Ramos (cell line): Measurements from ENCODE around the gene PTPRN2.
"Not testable (repeated sequence)": the region's sequence is repeated elsewhere in the genome, so short reads cannot be mapped to it uniquely, and the experiment has no call there.

ENCODE experiments used
- in situ Hi-C: fragments of 300-500 bp; cut with MboI; formaldehyde crosslinking; loops from one replicate; pipeline ENCODE4 v1.14.3; 2022; ENCODE audit warnings: low sequenced_read_pairs; ENCODE audit not compliant: unreplicated experiment

Gene PTPRN2

DNA sequence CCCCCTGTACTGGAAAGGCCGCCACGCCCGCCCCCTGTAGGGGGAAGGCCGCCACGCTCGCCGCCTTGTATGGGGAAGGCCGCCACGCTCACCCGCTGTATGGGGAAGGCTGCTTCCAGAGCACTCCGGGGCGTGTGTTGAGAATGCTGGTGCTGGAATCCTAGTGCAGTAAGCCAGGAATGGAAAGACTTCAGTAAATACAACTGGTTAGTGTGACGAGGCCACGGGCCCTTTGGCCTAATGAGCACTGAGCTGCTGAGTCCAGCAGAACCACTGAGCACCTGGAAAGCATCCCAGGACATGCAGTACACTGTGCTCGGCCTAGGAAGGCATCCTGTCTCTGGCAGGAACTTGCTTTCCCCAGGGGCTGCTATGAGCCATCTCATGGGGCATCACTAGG lies 398.9 kb downstream of the PTPRN2 start:
- in situ Hi-C loops, result no loop called here

DNA sequence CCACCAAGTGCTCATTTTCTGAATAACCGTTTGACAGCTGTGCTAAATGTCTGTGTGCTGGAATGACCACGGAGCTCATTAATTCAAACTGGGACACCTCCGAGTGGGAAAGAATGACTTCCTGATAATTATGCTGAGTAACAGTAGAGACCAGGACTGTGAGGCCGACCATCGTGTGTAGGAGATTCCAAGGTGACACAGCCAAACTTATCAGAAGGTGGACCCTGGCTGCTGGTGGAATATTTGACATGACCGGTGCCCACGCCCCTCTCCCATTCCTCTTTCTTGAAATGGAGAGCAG lies 400.0 kb downstream of the PTPRN2 start:
- in situ Hi-C loops, result no loop called here

DNA sequence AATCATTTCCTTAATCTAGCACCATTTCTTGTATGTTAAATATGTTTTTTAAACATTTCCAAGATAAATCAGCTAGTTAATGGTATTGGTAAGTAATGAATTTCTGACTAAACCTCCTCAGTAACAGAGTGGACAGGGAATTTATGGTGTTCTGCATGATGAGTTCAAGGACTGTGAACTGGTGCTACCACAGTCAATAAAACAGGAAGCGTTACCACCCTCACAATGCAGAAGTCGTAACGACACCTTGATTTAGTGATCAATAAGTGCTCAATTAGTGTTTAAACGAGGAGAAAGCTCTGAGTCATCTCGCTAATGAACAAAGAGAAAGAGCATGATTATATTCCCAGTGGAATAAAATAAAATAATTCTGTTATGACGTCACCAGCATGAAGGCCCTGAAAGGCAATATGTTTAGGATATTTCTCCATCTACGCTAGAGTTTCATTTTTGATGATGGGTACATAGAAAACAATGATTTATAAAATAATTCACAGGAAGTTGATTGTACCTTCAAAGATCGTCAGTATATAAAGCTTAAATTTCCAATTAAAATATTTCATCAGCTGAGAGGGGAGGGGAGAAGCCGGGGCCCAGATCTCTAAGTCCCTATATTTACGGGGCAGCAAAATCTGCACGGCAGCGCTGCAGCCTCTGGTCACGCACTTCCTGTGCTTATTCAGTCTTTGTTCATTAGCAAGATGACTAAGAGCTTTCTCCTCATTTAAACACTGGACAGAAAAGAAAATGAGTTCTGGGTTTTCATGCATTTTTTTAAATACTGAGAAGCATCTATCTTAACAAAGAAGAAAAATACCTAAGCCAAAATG lies 400.5 kb downstream of the PTPRN2 start:
- in situ Hi-C loops, result no loop called here

DNA sequence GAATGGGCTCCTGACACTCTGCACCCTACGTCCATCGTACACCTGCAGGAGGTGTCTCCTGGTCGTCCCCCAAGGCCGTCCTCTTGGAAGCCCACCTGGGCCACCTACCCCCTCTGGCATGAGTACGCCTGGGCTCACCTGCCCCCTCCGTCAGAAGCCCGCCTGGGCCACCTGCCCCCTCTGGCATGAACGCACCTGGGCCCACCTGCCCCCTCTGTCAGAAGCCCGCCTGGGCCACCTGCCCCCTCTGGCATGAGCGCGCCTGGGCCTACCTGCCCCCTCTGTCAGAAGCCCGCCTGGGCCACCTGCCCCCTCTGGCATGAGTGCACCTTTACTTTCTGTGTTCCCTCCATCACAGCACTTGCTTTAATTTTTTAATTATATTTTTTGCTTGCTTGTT lies 401.2 kb downstream of the PTPRN2 start:
- in situ Hi-C loops, result no loop called here

DNA sequence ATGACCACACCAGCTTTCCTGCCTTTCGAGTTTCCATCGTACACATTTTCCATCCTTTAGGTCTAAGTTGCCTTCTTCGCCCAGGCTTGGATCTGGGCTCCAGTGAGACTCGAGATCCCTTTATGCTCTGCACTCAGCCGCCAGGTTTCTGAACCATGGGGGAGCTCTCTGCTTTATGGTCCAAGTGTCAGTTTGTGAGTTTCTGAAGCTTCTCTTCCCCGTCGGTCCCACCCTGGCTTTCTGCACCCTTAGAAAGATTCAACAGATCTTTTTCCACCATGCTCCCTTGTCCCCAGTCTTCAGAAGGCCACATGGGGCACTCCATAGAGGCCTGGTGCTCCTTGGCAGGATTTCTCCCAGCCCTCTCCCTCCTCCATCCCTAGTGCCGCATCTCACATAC lies 402.0 kb downstream of the PTPRN2 start:
- in situ Hi-C loops, result no loop called here

DNA sequence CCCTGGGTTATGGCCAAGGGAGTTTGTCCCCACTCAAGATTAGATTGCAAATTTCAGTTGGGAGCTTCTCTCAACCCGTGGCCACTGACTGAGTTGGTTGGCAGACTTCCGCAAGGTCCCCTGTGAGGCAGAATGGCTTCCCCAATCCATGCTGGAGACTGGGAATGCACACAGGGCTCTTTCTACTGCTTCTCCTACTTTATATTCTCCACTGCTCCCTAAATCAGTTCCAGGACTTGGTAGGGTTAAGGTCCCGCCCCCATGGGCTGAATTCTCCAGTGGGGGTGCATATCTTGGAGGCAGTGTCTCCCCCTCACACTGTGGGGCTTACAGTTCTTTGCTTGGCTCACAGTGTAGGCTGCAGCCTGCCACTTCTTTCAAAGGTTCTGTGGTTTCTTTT lies 404.2 kb downstream of the PTPRN2 start:
- in situ Hi-C loops, result no loop called here

DNA sequence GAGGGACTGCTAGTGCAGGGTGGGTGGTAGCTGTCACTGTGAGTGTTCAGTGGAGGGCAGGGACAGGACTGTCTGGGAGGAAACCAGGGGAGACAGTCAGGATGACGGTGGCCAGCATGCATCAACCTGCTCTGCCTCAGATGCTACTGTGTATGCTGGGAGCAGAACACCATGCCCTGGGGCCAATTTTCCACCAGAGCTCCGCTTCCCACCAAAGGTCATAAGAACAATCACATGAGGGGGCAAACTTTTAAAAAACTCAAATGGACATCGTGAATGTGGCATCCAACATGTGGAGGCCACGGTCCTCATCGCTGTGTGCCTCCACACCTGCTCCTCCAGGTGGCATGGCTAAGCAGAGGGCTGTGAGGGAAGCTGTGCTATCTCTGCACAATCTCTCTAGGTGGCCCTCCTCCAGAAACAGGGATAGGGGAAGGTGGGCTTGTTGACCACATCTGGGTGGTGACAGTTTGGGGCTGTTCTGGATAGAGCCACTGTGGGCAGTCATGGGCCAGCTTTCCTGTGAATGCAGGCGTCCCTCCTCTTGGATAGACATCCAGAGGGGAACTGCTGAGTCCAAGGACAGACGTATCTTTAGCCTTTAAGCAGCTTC lies 411.0 kb downstream of the PTPRN2 start:
- in situ Hi-C loops, result no loop called here

DNA sequence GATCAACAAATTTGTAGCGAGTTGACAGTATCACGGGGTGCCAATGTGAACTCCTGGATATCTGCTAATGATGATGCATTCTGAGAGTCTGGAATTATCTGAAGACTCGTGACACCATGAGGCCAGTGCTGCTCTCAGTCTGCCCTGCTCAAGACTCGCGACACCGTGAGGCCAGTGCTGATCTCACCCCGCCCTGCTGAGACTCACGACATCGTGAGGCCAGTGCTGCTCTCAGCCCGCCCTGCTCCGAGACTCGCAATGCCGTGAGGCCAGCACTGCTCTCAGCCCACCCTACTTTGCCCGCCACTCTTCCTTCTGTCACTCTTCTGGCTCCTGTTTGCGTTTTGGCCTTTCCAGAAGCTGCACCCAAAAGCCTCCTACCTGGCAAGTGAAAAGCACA lies 411.8 kb downstream of the PTPRN2 start:
- in situ Hi-C loops, result no loop called here

DNA sequence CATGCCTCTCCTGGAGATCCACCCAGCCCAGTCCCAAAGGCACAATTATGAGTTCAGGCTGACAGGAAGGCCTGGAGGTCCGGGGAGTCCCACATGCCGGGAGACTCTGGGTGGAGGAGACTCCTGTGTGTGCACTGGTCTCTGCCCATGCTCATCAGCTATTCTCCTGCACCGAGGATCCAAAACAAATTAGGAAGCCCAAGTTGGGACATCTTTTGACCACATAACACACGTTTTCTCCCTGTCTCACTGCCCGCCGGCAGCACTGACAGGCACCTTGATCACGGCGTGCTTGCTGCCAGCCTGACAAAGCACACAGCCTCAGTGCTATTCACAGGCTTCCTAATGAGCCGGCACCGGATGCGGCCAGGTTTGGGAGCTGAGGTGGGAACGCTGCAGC lies 412.7 kb downstream of the PTPRN2 start:
- in situ Hi-C loops, result no loop called here

DNA sequence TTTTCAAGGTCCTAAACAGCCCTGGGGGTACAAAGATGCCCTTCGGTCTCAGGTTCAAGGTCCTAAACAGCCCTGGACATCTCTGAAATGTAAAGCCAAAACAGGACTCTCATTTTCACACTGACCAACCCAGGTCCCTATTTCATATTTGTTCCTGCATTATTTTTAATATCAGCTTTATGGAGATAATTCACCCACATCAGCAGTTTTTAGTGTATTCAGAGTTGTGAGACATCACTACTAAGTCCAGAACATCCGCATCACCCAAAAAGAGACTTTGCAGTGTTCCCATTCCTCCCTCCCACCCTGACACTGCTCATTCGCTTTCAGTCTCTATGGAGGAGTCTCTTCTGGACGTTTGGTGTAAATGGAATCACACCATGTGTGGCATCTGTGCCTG lies 420.2 kb downstream of the PTPRN2 start:
- in situ Hi-C loops, result no loop called here

DNA sequence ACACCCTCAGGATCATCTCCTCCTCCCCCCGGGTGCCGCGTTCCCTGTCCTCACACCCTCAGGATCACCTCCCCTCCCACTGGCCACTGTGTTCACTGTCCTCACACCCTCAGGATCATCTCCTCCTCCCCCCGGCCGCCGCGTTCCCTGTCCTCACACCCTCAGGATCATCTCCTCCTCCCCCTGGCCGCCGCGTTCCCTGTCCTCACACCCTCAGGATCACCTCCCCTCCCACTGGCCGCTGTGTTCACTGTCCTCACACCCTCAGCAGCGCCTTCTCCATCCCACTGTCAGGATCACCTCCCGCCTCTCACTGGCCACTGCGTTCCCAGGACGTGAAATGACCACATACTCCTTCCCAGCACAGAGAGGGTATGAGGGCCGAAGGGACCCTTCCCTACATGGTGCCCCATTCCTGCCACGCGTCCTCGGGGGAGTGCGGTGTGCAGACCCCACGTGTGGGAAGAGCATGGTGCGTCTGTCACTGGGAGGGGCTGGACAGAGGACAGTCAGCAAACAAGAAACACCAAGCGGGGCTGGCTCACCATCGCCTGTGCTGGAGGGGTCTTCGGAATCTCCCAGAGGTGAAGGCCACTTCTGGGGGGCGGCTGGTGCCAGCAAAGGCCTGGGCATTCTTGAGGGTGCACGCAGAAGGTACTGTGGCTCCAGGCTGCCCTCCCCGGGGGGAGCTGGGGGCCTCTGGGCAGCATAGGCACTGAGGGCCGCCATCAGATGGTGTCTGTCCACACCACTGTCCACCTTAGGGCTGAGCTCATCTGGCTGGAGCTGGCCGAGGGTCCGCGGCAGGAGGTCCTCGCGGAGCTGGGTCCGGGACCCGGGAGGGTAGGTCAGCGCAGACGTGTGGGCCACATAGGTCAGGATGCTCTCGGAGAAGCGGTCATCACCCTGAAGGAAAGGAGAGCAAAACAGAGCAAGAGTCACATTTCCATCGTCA lies 421.0 kb downstream of the PTPRN2 start:
- in situ Hi-C loops, result no loop called here

DNA sequence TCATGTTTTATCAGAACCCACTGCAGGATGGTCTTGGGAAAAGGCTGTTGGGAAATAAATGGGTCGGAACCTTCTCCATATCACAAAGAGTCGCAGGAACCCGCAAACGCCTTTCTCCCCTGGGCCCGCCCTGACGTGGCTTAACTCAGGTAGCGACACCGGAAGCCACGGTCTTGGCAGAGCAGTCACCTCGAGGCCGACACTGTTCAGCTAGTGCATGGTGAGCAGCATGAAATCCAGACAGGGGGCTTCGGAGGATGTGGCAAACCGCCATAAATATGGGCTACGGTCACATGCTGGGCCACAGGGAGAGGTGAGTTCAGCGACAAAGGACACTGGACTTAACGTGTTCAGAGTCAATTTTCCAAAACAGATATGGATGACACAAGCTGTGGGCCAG lies 421.9 kb downstream of the PTPRN2 start:
- in situ Hi-C loops, result no loop called here

DNA sequence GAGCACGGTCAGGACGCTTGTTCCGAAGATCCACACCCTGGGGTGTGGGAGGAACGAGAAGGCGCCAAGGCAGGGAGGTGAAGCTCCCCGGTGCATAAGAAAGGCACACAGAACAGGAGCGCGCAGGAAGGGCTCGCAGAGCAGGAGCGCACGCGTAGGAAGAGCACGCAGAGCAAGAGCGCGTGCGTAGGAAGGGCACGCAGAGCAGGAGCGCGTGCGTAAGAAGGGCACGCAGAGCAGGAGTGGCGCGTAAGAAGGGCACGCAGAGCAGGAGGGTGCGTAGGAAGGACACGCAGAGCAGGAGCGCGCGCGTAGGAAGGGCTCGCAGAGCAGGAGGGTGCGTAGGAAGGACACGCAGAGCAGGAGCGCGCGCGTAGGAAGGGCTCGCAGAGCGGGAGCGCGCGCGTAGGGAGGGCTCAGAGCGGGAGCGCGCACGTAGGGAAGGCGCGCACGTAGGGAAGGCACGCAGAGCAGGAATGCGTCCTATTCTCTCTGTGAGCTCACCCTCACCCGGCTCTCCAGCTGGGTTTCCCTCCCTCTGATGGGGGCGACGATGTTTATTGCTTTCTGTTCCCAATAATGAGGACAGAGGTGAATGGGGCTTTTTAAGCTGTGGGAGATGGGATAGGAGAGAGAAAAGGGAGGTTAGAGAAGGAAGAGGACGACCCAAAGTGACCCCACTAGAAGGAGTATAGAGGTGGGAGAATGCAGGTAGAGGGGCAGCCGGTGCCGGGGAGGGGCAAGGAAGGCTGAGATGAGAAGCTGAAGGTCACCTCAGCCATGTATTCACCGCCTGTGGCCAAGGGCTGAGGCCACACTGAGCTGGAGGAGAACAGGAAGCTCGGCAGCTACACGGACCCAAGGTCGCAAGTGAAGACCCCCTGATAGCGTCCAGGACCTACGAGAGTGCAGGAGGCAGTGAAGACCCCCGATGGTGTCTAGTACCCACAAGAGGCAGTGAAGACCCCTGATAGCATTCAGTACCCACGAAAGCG lies 423.2 kb downstream of the PTPRN2 start:
- in situ Hi-C loops, result no loop called here

DNA sequence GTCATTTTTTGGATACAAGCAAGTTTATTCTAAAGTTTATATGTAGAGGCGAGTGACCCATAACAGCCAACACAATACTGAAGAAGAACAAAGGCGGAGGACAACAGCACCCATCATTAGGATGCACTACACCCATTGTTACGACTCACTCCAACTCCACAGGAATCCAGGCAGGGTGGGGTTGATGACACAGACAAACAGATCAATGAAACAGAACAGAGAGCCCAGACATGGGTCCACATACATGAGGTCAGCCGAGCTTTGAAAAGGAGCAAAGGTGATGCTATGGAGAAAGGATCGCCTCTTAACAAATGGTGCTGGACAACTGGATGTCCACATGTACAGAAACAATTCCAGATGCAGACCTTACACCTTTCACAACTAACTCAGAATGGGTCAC lies 426.4 kb downstream of the PTPRN2 start:
- in situ Hi-C loops, result no loop called here

DNA sequence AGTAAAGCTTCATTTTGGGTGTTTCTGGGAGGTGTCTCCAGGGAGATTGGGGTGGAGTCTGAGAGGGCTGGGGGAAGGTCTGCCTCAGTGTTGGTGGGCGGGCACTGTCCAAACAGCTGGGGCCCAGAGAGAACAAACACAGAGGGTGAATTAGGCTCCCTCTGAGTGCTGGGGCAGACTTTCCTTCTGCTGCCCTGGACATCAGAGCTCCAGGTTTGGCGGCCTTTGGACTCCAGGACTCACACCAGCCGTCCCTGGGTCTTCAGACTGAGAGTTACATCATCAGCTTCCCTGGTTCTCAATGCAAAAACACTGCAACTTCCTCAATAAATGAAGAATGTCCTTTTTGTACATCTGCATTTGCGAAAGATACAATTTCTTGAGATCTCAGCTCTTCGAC lies 427.4 kb downstream of the PTPRN2 start:
- in situ Hi-C loops, result no loop called here

DNA sequence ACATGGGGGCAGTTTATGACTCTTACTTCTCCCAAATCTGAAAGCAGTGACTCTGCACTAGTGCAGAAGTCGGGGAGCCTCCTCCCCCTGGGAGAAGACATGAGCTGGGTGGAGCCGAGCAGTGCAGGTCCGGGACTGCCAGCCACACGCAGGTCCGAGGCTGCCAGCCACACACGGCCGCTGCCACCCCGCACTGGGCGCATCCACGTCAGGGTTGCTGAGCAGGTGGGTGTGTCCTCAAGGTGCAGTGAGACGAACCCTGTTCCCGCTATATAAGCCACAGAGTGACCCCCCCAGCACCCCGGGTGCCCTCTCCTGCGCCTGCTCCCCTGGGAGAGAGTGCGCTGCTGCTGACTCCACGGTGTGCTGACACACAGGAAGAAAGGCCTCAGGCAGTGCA lies 430.2 kb downstream of the PTPRN2 start:
- in situ Hi-C loops, result no loop called here

DNA sequence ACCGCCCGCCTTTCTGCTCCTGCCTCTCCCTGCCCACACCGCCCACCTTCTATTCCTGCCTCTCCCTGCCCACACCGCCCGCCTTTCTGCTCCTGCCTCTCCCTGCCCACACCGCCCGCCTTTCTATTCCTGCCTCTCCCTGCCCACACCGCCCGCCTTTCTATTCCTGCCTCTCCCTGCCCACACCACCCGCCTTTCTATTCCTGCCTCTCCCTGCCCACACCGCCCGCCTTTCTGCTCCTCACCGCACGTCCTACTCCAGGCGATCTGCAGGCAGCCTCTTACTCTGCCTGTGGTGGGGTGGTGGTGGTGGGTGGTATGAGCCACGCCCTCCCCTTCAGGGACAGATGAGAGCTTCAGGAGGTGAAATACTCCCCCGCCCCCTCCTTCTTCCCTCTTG lies 436.4 kb downstream of the PTPRN2 start:
- in situ Hi-C loops, result not testable (repeated sequence)

DNA sequence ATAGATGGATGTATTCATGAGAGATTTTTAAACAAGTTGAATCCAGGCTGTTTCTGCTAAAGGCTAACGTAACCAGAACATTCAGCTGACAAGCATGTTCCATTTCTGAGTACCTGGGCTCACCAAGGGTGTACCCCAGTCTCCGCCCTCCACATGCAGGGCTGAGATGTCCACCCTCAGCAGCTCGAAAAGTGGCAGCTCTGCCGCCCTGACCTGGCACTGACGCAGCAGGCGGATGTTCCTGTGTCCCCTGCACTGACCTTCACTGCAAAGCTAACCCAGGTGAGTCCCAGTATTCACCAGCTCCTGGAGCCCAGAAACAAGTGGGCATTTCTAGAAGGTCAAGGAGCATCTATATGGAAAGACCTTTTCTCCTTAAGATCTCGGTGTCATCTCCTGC lies 437.4 kb downstream of the PTPRN2 start:
- in situ Hi-C loops, result no loop called here

DNA sequence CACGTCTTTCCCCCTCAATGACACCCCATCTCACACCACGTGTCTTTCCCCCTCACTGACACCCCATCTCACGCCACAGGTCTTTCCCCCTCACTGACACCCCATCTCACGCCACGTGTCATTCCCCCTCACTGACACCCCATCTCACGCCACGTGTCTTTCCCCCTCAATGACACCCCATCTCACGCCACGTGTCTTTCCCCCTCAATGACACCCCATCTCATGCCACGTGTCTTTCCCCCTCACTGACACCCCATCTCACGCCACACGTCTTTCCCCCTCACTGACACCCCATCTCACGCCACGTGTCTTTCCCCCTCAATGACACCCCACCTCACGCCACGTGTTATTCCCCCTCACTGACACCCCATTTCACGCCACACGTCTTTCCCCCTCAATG lies 440.2 kb downstream of the PTPRN2 start:
- in situ Hi-C loops, result not testable (repeated sequence)

DNA sequence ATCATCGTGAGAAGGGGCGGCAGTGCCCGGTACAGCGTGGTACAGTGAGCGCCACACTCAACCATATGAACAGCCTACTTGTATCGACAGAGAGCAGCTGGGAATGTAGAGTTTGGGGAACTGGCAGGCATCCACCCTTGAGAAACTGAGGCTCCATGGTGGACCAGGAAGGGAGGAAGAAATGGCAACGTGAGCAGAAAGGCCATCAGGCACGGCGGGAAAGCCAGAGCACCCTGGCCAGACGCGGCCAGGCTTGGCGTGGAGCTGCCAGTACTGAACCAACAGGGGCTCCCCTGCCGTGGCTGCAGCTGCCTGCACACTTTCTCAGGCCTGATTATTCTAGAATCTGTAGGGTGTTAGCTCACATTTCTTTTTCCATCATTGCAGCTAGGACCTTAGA lies 442.3 kb downstream of the PTPRN2 start:
- in situ Hi-C loops, result no loop called here
